ENCODE measurements around the gene ITM2A.

- TF ChIP-seq GATA3 (IDR thresholded peaks at IDR 0.05; ENCODE audit: low read depth, low read length): no peak
- no peak for TF ChIP-seq GATA2 (IDR thresholded peaks at IDR 0.05; ENCODE audit: low read depth, low read length)
Observed at GRCh38 chrX:79400623-79401022, 33.5 kb upstream of the ITM2A start.

All from SH-SY5Y (cell line).